Muscle of leg (tissue), 11 donors: ENCODE measurements around the gene ITGA5. TPM values are rescaled to one million over a fixed set of nuclear protein-coding genes. Genes with fewer than 3 reads are reported as not detected.

ENCODE experiments used
- DNase-seq: peaks from one replicate; pipeline ENCODE4 v3.0.0; 2013
- H3K27ac ChIP-seq: one replicate; pipeline ENCODE4 v1.5.1; 2013; ENCODE audit warnings: mild to moderate bottlenecking, low read length, control low read depth
- H3K27me3 ChIP-seq: one replicate; pipeline ENCODE4 v1.6.1; 2013; ENCODE audit warnings: low read length; ENCODE audit not compliant: control insufficient read depth, insufficient read depth
- H3K36me3 ChIP-seq: one replicate; pipeline ENCODE4 v1.6.1; 2013; ENCODE audit warnings: low read length; ENCODE audit not compliant: control insufficient read depth, insufficient read depth
- H3K4me1 ChIP-seq: one replicate; pipeline ENCODE4 v1.6.1; 2013; ENCODE audit warnings: low read length; ENCODE audit not compliant: control insufficient read depth, insufficient read depth
- H3K4me3 ChIP-seq: one replicate; pipeline ENCODE4 v1.5.1; 2013; ENCODE audit warnings: low read length, control low read depth
- H3K9me3 ChIP-seq: replicated peaks from 2 replicates; pipeline ENCODE4 v1.6.1; 2013; ENCODE audit warnings: low read depth, low read length; ENCODE audit not compliant: control insufficient read depth
- WGBS: methylation state at CpG from one replicate; pipeline ENCODE4 v1.1.5; 2013; ENCODE audit warnings: missing lambda C conversion rate; ENCODE audit not compliant: insufficient coverage; 5-methylcytosine and 5-hydroxymethylcytosine counted together
- polyA plus RNA-seq, 8 donors: library from polyadenylated mRNA; unstranded; fragments of 120-200 nt; gene quantifications; one replicate each; pipeline versions ENCODE4 v1.2.1 to v1.2.3, GENCODE V29; 2013; ENCODE audit warnings: inconsistent platforms in 1 of 8, low replicate concordance in 1 of 8; ENCODE audit not compliant: insufficient read length in 8 of 8, insufficient read depth in 1 of 8
- total RNA-seq: library from RNA; stranded (reverse); fragments of 120-200 nt; gene quantifications from one replicate; pipeline ENCODE4 v1.2.4, GENCODE V29; 2013

Gene ITGA5
- total and polyA plus RNA-seq, 9 donors: 70.7 to 129 (median 106) TPM

DNA sequence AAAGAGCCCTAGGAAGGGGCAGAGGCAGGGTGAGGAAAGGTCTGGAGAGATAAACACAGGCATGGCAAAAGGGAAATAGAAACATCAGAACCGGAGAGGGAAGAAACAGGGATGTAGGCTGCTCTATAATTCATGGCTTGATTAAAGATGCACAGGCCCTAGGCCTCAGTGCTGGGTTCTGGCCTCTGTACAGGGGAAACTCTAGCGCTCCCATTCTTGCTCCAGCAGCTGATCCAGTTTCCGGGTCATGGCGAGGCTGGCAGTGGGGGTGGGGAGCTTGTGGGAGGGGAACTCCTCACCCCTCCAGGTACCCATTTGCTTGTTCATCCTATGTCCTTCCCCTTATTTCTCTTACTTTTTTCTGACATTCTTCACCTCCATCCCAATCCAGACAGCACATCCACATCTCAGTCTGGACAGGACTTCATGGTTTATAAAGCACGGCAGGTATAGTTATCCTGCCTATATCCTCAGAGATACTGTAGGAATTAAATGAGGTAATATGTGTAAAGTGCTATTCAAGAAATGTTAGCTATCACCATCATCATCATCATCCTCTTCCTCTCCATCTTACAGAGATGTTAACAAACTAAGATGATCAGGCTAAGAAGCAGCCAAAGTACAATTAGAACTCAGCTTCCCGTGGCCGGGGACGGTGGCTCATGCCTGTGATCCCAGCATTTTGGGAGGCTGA, 46.8 kb downstream of the ITGA5 start:
- Histone ChIP-seq H3K4me1 (peaks cover 90% of the 10 kb centered on the region), H3K4me3 (no peak overlapping the region), H3K9me3 (no peaks in the 10 kb centered on the region), H3K36me3 (peaks cover 20% of the 10 kb centered on the region), H3K27ac (peak overlapping the region; percentile 95), H3K27me3 (no peaks in the 10 kb centered on the region)
- WGBS: 31% methylated on average over 1 of the region's 8 CpGs
- peak; percentile 63 for DNase-seq

- peaks cover 83% of the 10 kb centered on the region for H3K4me1 ChIP-seq
- 13% methylated on average over 2 of the region's 5 CpGs for WGBS
Measured at GRCh38 chr12:54371328-54372112, 47.5 kb downstream of the ITGA5 start.

DNA sequence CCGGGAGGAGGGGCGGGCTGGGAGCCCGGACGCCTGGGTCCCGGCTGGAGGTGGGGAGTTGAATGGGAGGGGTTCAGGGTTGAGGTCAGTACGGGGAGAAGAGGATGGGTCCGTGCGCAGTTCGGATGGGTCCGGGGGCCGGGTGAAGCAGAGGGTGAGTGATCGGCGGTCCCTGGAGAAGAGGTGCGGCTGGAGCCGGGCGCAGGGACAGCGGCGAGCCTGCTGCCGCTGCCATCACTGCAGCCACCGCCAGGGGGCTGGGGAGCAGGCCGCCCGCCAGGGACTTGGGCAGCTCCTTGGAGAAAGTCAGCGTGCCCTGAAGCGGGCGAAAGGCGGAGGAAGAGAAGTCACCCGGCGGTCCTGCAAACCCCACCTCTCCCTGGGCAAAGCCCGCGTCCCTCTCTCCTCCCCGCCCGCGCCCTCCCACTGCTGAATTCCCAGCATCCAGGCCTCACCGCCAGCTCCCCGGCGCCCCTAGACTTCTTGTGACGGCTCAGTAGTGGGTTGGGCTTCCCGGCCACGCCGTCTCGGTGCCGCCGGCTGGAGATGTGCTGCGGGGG, 48.8 kb downstream of the ITGA5 start:
- H3K27ac ChIP-seq: peak overlapping the region; percentile 95
- WGBS: 4% methylated on average over 32 of the region's 44 CpGs
- H3K4me1 ChIP-seq: peaks cover 70% of the 10 kb centered on the region
- DNase-seq: peak; percentile 87
- peaks cover 20% of the 10 kb centered on the region for H3K36me3 ChIP-seq
- peak overlapping the region; percentile 37 for H3K4me3 ChIP-seq
- no peaks in the 10 kb centered on the region for H3K9me3 ChIP-seq
- no peaks in the 10 kb centered on the region for H3K27me3 ChIP-seq

More at GRCh38 chr12:54371328-54372112, 47.5 kb downstream of the ITGA5 start:
- no peak overlapping the region for H3K4me3 ChIP-seq
- peaks cover 20% of the 10 kb centered on the region for H3K36me3 ChIP-seq
- peak; percentile 85 for DNase-seq
- no peaks in the 10 kb centered on the region for H3K9me3 ChIP-seq
- no peaks in the 10 kb centered on the region for H3K27me3 ChIP-seq
- H3K27ac ChIP-seq: peak overlapping the region; percentile 95

- 15% methylated on average over 7 of the region's 21 CpGs for WGBS
- peak overlapping the region; percentile 95 for H3K27ac ChIP-seq
Measured at GRCh38 chr12:54369597-54370131, 49.4 kb downstream of the ITGA5 start.

GRCh38 chr12:54368709-54369596, 50.1 kb downstream of the ITGA5 start:
- H3K27me3 ChIP-seq: no peaks in the 10 kb centered on the region
- peak; percentile 99 for DNase-seq
- WGBS: 10% methylated on average over 31 of the region's 40 CpGs
- peak overlapping the region; percentile 95 for H3K27ac ChIP-seq
- peaks cover 17% of the 10 kb centered on the region for H3K36me3 ChIP-seq
- H3K9me3 ChIP-seq: no peaks in the 10 kb centered on the region
- peak overlapping the region; percentile 37 for H3K4me3 ChIP-seq
- peaks cover 57% of the 10 kb centered on the region for H3K4me1 ChIP-seq

More at GRCh38 chr12:54369597-54370131, 49.4 kb downstream of the ITGA5 start:
- Histone ChIP-seq H3K4me1 (peaks cover 64% of the 10 kb centered on the region), H3K27me3 (no peaks in the 10 kb centered on the region), H3K4me3 (peak overlapping the region; percentile 37), H3K9me3 (no peaks in the 10 kb centered on the region), H3K36me3 (peaks cover 20% of the 10 kb centered on the region)
- peak; percentile 63 for DNase-seq

GRCh38 chr12:54368025-54368708, 50.9 kb downstream of the ITGA5 start:
- H3K4me3 ChIP-seq: no peak overlapping the region
- no peaks in the 10 kb centered on the region for H3K9me3 ChIP-seq
- no peaks in the 10 kb centered on the region for H3K27me3 ChIP-seq
- peaks cover 50% of the 10 kb centered on the region for H3K4me1 ChIP-seq
- peak; percentile 44 for DNase-seq
- peaks cover 10% of the 10 kb centered on the region for H3K36me3 ChIP-seq
- H3K27ac ChIP-seq: peak overlapping the region; percentile 80
- WGBS: 0% methylated on average over 3 of the region's 5 CpGs

DNA sequence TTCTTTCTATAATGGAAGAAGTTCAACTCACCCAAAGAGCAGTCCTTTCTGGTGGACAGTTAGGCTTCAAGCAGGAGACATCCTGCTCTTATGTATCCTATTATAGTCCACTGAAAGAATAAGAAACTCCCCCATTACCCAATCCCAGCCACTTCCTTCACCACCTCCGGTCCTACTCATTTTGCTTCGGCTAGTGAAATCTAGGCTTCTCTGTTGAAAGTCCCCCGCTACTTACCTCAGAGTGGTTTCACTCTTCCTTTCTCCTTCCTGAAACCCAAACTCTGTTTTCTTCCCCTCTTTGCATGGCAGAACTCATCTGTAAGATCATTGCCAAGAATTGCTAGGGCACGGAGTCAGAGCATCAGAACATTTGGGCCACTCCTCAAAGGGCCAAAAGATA, 54.7 kb downstream of the ITGA5 start, which contains the start of gene GPR84:
GPR84 (minus strand) TSS at position 74 of the 400 bp plus-strand sequence. CDS start 635 bp downstream, outside the sequence.
- DNase-seq: no peak
- Histone ChIP-seq H3K4me3 (no peak within 1 kb of the TSS), H3K27me3 (no peaks in the 10 kb centered on the region), H3K27ac (no peak within 1 kb of the TSS), H3K36me3 (no peaks in the 10 kb centered on the region), H3K9me3 (no peaks in the 10 kb centered on the region), H3K4me1 (peaks cover 29% of the 10 kb centered on the region)
- 72% methylated on average over 4 of the region's 4 CpGs for WGBS

DNA sequence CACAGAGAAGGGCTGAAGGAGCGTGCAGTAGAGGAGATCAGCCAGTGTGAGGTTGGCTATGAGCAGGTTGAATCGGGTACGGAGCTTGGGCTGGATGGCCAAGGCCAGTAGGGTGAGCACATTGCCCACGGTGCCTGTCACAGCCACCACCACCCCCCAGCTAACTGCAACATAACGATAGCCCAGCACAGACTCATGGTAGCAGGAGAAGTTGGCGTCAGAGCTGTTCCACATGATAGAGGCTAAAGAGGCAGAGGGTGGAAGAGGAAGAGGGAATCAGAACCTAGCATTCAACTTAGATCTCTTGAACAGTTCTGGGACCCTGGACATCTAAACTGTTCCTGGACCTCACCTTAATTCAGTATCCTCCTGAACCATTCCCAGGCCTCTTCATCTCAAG, 55.4 kb downstream of the ITGA5 start:
- peaks cover 25% of the 10 kb centered on the region for H3K4me1 ChIP-seq
- DNase-seq: no peak
- WGBS: 86% methylated on average over 1 of the region's 6 CpGs
- H3K9me3 ChIP-seq: no peaks in the 10 kb centered on the region
- no peak overlapping the region for H3K27ac ChIP-seq
- H3K36me3 ChIP-seq: no peaks in the 10 kb centered on the region
- no peaks in the 10 kb centered on the region for H3K27me3 ChIP-seq
- no peak overlapping the region for H3K4me3 ChIP-seq

- no peaks in the 10 kb centered on the region for H3K9me3 ChIP-seq
- 81% methylated on average over 8 of the region's 8 CpGs for WGBS
- DNase-seq: no peak
- no peak overlapping the region for H3K27ac ChIP-seq
- H3K36me3 ChIP-seq: no peaks in the 10 kb centered on the region
- H3K4me1 ChIP-seq: peaks cover 26% of the 10 kb centered on the region
- H3K27me3 ChIP-seq: no peaks in the 10 kb centered on the region
- H3K4me3 ChIP-seq: no peak overlapping the region
Measured at GRCh38 chr12:54363047-54363446, 56.0 kb downstream of the ITGA5 start.
